DMS153 treated with DMSO at 0.1 percent for 48 hours (cell line): ENCODE results near the gene MAPK13.
A peak's percentile ranks its signal among the peaks of the same experiment; 100 is the strongest.
"Not testable (repeated sequence)": the region's sequence is repeated elsewhere in the genome, so short reads cannot be mapped to it uniquely, and the experiment has no call there.

ENCODE experiments used
- DNase-seq: peaks from one replicate; lab custom pipeline; 2025; ENCODE audit not compliant: unreplicated experiment; lab: John Stamatoyannopoulos, UW

Gene MAPK13

GRCh38 chr6:36129941-36130666 lies at the start of gene MAPK13:
TSS of gene MAPK13 (plus strand) at chr6:36130513. CDS start at chr6:36130583, 70 bp downstream.
- no peak for DNase-seq

- no peak for DNase-seq
Measured at GRCh38 chr6:36082318-36082717, 48.0 kb upstream of the MAPK13 start.

DNA sequence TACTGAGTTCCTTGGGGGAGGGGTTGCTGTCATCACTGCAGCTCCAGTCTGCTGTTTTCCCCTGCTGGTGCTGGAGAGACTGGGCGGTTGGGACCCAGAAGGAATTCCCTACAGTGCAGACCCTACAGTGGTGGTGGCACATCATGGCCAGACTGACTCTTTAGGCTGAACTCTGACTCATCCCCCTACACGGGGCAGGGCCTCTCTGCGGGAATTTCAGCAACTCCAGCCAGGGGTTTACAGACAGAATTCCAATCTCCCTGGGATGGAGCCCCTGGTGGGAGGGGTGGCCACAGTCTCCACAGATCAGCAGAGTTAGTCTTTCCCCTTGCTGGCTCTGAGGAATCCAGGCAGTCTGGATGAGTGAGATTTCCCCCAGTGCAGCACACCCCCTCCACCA lies 46.9 kb upstream of the MAPK13 start:
- no peak for DNase-seq

DNA sequence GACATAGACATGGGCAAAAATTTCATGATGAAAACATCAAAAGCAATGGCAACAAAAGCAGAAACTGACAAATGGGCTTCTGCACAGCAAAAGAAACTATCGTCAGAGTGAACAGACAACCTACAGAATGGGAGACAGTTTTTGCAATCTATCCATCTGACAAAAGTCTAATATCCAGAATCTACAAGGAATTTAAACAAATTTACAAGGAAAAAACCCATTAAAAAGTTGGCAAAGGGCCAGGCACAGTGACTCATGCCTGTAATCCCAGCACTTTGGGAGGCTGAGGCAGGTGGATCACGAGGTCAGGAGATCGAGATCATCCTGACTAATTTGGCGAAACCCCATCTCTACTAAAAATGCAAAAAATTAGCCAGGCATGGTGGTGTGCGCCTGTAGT lies 42.1 kb upstream of the MAPK13 start:
- DNase-seq: not testable (repeated sequence)

- no peak for DNase-seq
Measured at GRCh38 chr6:36089048-36089447, 41.3 kb upstream of the MAPK13 start.

DNA sequence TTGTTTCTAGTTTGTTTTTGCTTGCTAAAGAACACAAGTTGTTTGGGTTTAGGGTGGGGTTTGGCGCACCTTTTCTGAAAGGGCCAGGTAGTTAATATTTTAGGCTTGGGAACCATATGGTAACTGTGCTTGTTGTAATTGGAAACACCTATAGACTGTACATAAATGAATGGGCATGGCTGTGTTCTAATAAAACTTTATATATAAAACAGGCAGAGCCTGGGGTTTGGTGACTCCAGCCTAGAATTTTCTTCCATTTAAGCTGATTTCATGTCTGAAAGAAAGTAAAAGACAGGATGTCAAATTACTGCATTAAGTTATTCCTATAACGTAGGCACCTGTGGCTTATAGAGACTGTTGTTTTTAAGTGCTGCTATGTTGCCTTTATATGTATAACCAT lies 36.1 kb upstream of the MAPK13 start:
- DNase-seq: no peak

DNA sequence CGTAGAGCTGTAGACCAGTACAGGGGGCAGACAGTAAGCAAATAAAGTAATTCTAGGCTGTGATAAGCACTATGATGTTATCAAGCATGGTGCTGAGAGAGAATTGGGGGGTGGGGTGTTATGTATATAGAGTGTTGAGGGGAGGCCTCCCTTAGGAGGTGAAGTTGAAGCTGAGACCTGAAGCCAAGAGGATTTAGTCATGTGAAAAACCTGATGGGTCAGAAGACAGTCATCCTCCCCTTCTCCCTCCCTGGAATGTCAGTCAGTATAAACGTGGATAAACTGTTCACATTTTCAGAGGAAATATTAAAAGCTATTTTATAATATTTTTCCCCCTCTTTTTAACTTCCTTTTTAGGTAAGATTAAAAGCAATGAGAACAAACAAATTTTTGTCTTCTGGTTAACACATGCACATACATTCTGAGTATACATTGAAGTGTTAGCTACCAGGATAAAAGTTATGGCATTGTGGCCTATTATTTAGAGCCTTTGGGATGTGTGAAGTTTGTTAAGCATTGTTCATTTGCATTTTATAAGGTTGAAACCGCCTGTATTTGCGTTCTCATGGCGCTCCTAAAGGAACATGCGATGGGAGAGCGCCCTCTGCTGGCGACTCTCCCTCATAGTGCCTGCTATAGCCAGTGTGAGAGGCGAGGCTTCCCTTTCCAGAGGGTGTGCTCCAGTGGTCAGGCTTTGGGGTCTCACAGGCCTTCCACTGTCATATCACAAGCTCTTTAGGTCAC lies 35.4 kb upstream of the MAPK13 start:
- peak; percentile 42 for DNase-seq

- no peak for DNase-seq
Measured at GRCh38 chr6:36095497-36096391, 34.6 kb upstream of the MAPK13 start.

DNA sequence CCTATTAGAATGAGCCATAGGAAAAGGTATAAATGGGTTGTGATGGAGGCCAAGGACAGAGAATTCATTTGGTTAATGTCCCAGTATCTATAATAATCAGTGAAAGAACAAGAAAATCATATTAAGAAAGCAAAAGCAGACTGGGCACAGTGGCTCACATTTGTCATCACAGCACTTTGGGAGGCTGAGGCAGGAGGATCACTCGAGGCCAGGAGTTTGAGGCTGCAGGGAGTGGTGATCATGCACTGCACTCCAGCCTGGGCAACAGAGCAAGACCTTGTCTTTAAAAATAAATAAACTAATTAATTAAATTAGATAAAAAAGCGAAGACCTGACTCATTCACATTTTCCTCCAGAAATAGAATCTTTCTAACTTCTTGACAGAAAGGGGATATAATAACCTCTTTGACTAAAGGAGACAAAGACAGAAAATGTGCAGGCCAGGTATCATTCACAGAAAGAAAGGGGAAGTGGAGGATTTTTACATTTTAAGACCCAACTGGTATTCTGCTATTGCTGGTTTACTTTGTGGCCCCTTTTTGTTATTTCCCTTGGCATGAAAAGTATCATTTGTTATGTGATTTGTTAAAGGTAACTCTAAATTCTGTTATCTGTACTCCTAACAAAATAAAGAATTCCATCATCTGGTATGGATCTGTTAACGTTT lies 31.9 kb upstream of the MAPK13 start:
- DNase-seq: no peak

DNA sequence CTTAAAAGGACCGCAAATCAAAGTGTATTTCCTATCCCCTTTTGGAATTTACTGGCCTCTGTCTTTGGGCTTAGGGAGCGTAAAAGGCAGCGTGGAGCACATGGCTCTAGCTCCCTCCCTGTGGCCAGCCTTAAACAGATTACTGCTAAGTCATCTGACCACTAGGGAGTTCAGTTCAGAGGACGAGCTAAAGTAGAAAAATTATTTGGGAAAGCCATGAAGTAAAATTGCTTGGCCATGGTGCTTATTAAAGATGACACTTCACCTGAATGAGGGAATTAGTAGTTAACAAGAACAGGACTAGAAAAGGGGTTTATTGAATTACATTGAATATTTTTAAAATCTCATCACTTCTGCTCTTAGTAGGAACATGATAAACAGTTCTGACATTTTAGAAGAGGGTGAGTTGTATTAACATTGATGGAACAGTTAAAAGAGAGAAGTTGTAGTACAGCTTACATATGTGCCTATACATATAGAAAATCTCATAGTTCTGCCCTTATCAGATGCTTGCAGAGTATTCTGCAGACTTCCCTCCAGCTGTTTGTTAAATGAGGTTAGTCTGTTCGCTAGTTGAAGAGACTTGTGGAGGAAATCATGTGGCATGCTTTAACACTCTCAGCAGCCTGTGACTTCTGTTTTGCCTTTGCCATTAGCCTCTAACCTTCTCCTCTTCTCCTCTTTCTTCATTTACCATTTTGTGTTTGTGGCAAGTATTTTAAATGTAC lies 31.2 kb upstream of the MAPK13 start:
- no peak for DNase-seq

- no peak for DNase-seq
Measured at GRCh38 chr6:36099869-36100483, 30.3 kb upstream of the MAPK13 start.

DNA sequence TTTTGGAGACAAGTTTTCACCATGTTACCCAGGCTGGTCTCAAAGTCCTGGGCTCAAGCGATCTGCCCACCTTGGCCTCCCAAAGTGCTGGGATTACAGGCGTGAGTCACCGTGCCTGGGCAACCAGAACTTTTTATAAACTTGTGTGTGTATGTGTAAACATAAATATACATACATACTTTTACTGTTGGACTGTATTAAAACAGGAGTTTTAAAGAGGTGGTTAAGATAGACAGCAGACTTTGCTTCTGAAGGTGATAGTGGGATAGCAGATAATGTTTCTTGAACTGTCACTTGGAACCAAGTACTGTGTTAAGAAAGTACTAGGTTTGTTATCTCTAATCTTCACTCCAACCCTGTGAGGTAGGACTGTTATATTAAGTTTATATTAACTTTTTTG lies 28.6 kb upstream of the MAPK13 start:
- DNase-seq: no peak

DNA sequence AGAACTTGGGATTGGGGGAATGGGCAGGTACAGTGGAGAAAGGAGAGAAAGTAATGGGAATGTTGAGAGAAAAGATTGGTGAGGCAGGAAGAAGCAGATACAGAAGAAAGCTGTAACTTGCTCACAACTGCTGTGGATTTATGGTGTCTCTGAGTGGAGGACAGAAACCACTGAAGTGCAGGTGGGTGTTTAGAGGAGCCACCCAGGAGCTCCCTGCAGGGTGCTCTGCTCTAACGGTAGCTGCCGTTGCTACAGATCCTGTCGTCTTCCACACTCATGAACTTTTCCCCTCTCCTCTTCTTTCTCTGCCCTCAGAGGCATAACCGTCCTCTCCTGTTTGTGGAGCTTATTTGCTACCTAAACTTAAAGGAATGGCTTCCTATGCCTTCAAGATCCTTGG lies 27.5 kb upstream of the MAPK13 start:
- DNase-seq: no peak

- no peak for DNase-seq
Measured at GRCh38 chr6:36104836-36105235, 25.5 kb upstream of the MAPK13 start.

GRCh38 chr6:36109092-36109491 lies 21.2 kb upstream of the MAPK13 start:
- DNase-seq: no peak

DNA sequence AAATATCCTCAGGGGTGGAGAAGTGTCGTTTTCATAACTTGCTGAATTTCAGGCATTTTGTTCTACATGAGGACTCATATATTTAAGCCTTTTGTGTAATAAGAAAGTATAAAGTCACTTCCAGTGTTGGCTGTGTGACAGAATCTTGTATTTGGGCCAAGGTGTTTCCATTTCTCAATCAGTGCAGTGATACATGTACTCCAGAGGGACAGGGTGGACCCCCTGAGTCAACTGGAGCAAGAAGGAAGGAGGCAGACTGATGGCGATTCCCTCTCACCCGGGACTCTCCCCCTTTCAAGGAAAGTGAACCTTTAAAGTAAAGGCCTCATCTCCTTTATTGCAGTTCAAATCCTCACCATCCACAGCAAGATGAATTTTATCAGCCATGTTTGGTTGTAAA lies 20.3 kb upstream of the MAPK13 start:
- no peak for DNase-seq

- DNase-seq: no peak
Measured at GRCh38 chr6:36110863-36111262, 19.4 kb upstream of the MAPK13 start.

- DNase-seq: no peak
Measured at GRCh38 chr6:36111526-36111925, 18.8 kb upstream of the MAPK13 start.

DNA sequence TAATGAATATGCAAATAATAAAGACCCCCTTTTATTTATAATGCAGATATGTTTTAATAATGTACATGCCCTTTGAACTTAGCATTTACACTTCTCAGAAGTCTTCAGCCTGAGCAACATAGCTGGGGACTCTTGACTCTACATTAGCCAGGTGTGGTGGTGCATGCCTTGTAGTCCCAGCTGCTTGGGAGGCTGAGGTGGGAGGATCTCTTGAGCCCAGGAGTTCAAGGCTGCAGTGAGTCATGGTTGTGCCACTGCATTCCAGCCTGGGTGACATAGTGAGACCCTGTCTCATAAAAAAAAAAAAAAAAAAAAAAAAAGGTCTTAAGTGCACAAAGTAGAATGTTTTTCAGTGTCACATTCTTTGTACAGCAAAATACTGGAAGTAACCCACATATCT lies 17.3 kb upstream of the MAPK13 start:
- DNase-seq: no peak

DNA sequence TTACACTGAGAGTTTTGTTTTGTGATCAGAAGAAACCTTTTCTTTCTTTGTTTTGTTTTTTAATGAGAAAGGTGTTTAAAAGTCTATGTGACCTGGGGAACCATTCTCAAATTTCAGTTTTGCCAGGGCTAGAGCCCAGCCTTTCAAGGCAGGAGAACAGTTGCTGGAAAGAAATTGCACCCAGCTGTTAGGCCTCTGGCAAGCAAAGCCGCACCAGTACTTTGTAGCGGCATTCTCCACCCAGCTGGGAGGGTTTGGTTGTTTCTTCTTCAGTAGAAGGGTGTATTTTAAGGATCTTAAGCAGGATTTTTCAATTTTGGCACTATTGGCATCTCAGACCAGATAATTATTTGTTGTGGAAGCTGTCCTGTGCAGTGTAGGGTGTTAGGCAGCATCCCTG lies 16.6 kb upstream of the MAPK13 start:
- DNase-seq: no peak
